NCI-H2196 (cell line): ENCODE measurements around the gene CMC2.

Experiments used
- DNase-seq: peaks from one replicate; lab custom pipeline; 2025; ENCODE audit not compliant: unreplicated experiment; lab: John Stamatoyannopoulos, UW

The CMC2 gene

DNA sequence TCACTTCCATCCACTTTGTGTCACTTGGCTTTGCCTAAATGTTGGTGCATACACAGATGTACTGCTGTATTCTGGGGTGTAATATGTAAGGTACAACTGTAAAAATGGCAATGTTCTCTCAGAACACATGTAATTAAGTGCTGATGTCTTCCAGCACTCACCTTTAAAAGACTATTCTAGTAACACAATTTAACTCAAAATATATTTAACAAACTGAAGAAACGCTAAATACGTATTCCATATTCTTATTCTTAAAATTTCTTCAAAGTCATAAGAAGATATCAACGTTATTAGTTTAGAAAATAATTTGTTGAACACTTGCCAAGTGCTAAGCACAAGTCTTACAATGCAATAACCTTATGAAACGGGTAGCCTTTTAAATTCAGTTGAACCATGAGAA lies 3.6 kb downstream of the CMC2 start:
- no peak for DNase-seq

DNA sequence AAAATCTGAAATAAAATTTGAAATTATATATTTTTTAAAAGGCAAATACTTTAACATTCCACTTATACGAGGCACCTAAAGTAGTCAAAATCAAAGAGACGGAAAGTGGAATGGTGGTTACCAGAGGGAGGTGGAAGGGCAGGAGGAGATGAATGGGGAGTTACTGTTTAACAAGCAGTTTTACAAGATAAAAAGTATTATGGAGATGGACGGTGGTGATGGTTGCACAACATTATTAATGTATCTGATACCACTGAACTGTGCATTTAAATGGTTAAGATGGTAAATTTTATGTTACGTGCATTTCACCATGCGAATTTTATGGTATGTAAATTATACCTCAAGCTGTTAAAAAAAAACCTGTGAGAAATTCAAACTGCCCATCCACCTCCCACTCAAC lies 5.4 kb downstream of the CMC2 start:
- no peak for DNase-seq

DNA sequence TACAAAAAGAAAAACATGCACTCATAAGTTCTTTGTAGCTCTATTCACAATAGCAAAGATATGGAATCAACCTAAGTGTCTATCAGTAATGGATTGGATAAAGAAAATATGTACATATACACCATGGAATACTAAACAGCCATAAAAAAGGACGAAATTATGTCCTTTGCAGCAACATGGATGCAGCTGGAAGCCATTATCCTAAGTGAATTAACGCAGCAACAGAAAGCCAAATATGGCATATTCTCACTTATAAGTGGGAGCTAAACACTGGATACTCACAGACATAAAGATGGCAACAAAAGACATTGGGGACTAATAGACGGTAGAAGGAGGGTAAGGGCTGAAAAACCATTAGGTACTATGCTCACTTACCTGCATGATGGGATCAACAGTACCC lies 5.8 kb downstream of the CMC2 start:
- no peak for DNase-seq

DNA sequence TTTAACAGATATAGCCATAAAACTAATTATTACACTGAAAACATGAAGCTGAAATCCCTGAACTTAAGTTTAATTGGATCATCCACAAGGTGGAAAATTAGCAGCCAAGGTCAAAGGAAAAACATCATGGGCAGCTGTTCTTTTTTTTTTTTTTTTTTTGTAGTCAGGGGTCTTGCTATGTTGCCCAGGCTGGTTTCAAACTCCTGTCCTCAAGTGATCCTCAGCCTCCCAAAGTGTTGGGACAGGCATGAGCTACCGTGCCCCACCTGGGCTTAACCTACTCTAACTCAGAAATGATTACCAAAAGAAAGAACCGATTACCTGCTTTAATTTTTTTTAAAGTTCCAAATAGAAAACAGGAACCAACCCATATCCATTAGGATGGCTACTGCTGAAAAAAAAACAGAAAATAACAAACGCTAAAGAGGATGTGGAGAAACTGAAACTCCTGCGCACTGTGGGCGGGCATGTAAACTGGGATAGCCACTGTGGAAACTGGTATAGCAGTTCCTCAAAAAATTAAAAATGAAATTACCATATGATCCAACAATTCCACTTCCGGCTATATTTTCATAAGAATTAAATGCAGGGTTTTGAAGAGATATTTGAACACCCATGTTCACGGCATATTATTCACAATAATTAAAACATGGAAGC lies 8.6 kb downstream of the CMC2 start:
- no peak for DNase-seq

DNA sequence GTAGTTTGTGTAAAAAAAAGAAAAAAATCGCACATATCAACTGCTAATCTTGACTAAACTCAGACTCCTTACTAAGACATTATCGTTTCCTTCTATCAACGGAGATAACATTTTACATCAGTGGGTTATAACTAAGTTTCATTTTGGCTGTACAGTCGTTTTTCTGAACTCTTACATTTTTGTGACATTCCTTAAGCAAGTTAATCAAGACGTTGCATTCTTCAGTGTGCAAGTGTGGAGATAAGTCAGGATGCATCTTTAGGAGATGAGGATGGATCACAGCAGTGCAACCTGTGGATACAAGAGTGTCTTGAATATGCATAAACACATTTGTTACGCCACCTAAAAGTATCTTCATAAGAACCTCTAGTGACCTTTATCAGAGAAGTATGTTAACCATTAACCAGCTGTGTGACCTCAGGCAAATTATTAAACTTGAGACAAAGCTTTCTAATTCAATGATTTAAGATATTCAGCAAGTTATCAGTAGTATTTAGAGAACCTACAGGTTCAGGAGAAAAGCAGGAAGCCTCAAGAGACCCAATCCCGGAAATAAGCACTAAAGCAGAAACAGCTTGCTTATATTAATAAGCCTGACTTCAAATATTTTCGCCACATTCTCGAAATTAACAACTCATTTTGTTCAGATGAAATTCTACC lies 9.4 kb downstream of the CMC2 start:
- no peak for DNase-seq

DNA sequence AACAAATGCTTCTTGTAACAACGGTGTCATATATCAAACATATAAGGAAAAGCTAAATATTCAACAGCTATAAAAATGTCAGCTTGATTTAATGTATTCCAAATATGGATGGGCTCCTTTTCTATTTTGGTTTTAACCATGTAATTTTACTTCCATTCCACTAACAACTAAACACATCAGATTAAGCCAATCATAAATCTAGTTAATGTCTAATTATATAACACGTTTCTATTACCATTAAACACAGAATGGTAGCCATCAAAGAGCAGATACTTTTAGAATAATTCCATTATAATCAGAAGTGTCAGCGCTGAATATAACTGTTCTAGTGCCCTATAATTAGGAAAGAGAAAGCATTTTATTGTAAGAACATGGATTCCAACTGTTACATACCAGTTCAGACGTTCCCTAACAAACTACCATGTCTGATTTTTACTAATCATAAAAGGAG lies 10.0 kb downstream of the CMC2 start:
- DNase-seq = no peak

DNA sequence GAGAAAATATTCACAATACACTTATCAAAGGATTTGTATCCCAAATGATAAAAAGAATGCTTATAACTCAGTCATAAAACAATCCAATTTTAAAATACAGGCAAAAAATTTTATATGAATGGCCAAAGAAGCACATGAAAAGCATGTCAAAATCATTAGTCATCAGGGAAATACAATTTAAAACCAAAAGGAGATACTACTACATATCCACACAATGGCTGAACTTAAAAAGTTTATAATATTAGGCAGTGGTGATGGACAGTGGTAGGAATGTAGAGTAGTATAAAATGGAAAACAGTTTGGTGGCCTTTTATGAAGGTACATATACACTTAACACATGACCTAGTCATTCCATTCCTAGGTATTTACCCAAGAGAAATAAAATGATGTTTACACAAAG lies 12.2 kb downstream of the CMC2 start:
- no peak for DNase-seq

DNA sequence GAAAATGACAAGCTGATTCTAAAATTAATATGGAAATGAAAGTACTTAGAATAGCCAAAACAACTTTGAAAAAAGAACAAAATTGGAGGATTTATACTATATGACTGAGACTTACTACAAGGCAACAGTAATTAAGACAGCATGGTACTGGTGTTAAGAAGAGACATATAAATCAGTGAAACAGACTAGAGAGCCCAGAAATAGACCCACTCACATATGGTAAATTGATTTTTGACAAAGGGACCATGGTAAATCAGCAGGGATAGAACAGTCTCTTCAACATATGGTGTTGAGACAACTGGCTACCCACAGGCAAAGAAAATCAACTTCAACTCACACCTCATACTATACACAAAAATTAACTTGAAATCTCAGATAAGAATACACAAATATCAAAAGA lies 12.9 kb downstream of the CMC2 start:
- no peak for DNase-seq

DNA sequence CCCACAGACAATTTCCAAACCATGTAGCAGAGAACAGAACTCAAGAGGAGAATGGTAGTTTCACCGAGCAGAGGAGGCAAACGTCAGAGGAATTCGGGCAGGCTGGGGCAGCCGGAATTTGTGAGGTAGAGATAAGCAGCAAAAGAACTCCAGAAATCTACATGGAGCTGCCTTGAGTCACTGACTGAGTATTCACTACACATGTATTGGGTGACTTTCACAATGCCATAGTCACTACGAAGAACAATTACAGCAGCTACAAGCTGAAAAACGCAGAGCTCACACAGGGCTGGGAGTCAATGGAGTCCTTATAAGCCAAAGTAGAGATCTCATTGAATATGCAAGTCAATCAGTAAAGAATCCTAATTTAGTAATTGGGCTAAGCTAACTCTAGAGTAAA lies 13.4 kb downstream of the CMC2 start:
- no peak for DNase-seq

DNA sequence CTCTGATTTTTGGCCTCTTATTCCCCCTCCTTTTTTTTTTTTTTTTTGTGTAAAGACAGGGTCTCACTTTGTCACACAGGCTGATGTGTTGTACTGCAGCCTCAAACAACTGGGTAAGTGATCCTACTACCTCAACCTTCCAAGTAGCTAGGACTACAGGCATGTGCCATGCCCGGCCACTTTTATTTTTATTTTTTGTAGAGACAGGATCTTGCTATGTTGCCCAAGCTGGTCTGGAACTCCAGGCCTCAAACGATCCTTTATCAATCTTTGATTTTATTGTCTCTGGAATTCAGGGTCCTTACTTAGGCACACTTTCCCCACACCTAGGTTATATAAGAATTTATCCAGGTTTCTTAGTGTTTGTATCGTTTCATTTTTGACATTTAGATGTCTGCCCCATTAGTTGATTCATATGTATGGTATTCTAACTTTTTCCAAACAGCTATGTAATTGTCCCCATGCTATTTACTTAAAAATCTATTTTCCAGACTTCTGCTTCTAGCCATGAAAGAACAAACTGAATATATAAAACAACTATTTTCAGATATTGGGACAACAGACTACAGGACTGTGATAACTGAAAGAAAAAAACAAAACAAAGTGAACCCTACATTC lies 13.9 kb downstream of the CMC2 start:
- DNase-seq = no peak

DNA sequence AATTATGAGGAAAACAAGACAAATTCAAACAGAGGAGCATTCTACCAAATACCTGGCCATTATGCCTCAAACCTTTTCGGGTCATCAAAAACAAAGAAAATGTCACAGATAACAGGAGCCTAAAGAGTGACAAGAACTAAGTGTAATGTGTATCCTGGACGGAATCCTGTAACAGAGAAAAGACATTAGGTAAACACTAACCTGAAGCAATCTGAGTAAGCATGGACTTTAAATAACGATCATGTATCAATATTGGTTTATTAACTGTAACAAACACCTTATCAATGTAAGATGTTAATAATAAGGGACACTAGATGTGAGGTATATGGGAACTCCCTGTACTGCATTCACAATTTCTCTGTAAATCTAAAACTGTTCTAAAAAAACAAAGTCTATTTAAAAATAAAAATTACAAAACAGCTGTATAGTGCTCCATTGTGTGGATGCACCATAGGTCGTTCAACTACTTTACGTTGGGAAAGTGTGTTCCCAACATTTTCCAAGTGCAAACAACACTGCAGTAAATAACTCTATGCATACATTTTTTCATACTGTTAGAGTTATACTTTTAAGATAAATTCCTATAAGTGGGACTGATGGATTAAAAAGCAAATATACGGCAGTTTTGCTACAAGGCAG lies 14.8 kb downstream of the CMC2 start:
- DNase-seq = no peak

DNA sequence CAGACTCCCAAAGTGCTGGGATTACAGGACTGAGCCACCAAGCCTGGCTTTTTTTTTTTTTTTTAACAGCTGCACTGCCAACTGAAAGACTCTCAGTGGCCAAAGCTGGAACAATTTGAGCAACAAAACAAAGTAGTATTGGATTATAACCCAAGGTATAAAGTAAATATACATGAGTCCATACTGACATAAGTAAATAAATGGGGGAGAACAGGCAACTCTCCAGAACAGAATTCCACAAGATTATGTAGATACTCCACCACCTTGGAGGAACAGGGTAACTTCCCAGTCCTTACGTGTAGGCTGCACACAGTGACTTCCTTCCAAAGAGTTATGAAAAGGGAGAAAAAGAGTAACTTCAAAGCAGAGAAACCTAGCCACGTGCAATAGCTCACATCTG lies 15.7 kb downstream of the CMC2 start:
- DNase-seq = no peak

DNA sequence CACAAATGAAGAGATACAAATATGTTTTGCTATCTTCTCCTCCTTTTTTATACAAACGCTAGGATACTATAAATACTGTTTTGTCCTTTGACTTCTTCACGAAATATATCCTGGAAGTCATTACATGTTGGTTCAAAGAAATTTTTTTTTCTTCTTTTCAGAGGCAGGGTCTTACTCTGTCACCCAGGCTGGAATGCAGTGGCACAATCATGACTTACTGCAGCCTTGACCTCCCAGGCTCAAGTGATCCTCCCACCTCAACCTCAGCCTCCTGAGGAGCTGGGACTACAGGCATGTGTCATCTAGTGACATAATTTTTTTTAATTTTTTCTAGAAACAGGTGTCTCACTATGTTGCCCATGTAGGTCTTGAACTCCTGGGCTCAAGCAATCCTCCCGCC lies 16.1 kb downstream of the CMC2 start:
- DNase-seq = no peak

DNA sequence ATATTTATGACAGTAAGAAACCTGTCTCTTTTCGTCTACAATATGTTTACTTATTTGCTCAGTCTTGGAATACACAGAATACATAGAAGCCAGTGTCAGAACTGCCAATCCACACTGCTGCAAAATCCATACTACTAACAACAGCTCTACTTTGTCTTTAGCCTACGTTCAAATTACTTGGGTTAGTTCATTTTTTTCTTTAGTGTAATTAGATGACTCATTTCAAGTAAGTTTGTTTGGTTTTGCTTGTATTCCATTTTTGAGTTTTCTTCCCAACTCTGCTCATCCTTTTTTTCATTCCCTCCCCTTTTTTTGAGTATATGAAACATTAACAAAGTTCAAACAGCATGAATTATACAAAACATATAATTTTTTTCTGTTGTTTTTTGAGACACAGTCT lies 16.9 kb downstream of the CMC2 start:
- DNase-seq = no peak

DNA sequence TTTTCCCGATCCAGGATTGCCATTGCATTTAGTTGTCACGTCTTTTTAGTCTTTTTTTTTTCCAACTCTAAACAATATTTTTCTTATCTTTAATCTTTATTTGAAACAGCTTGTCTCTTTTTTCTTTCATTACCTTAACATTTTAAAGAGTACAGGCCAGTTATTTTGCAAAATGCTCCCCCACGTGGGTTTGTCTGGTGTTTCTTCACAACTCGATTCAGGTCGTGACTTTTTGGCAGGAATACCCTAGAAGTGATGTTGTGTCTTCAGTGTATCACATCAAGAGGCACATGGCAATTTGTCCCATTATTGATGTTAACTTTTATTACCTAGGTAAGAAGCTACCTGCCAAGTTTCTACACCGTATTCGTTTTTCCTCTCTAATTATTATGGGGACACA lies 17.9 kb downstream of the CMC2 start:
- no peak for DNase-seq

DNA sequence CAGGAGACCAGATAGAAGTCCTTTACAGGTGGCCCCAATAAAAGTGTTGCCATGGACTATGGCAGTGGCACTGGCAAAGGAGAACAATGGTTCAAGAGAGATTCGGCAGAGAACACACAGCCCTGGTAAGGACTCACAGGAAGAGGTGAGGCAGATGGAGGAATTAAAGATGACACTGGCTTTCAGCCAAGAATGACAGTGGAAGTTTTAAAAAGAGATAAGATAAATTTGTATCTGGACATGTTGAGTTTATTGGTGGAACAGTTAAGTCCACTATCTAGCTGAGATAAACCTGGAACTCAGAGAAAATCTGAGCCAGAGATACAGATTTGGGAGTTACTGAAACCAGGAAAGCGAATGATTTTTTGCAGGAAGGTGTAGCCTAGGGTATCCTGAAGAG lies 20.1 kb downstream of the CMC2 start:
- DNase-seq = no peak

DNA sequence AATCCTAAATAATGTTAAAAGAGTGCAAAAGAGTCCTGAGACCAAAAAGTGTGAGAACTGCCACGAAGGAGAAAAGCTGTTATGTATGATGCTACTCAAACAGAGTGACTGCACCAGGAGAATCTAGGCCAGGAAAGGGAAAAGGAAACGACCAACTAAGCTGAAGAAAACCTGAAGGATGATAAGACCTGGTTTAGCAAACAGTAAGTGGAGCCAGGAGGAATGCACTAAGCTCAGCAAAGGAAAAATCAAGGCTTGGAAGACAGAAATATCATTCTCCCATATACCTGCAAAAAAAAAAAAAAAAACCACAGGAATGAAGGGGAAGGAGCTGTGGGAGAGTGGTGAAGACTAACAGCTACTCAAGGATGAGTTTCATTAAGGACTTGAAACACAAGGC lies 21.1 kb downstream of the CMC2 start:
- DNase-seq = no peak

DNA sequence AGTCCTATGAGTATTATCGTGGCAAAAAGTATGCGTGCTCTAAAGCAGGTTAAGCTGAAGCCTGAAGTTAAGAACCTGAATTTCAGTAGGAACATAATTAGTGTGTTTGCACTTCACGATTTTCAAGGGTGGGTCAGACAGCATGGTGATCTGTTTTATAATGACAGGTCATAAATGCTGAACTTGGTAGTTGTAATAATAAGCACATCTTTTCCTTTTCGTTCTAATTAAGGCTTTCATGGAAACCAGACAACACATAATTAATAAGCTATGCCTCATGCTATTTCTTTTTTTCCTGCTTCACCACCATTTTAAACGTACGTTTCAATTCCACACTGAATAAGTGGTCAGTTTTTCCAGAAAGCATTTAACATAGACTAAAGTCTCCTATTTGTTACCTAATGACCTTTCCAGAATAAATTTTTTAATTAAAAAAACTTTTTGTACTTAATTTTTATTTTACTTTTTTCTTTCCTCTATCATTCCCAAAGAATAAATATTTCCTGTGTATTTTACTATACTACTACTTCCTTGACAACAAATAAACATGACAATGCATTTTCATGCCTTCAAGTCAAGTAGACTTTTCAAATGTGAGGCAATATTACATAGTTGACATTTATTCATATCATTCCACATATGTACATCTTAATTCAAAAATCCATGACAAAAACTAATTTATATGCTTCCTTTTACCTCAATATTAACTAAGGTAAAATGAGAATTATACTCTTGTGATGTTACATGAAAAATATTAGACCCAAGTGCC lies 22.4 kb downstream of the CMC2 start:
- DNase-seq = no peak

DNA sequence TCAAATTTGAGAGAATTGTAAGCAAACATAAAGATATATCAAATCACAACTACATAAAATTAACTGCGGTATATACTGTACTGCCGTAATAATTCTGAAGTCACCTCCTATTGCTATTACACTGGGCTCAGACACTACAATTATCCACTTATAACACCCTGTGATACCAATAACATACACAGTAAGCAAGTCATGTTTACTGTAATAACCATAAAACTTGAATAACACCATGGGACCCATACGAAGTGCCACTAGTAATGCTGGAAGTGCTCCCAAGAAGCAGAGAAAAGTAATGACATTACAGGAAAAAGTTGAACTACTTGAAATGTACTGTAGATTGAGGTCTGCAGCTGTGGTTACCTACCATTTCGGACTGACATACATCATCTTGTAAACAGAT lies 24.0 kb downstream of the CMC2 start:
- no peak for DNase-seq

DNA sequence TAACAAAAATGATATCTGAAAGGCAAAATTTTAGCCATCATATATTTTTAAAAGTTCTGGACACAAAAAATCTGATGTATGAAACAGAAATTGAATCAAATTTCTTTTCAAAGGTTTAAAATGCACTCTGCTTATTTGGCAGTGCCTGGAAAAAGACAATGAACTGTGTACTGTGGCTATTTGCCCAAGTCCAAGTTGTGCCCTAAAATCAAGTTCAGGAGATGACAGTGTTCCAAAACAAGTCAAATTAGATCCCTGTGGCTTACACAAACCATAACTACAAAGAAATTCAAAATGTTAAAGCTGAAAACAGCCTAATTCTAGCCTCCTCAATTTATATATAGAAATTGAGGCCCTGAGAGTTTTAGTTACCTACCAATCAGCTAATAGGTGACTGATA lies 25.6 kb downstream of the CMC2 start:
- no peak for DNase-seq

DNA sequence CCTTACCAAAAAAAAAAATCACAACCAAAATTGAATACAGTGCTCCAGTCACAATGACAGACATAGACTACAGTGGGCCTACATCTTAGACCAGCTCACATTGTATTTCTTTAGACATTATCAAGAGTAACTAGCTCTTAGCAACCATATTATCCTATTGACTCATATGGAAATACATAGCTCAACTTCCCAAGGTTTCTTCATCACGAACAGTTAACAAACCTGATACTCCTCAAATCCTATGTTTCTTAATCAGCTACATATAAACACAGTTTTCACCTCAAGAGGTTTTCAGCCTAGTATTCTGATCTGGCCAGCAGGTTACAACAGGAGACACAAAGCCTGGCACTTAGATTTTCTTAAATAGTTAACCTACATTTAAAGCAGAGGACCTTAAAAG lies 29.7 kb downstream of the CMC2 start:
- DNase-seq = no peak
